Activated CD4-positive, CD25-positive, alpha-beta regulatory T cell treated with anti-CD3 and anti-CD28 coated beads, Interleukin-2, amount 50 U/mL, for 16 hours (primary cell): ENCODE data around the gene ADAMTS12.

Experiments used
- DNase-seq: peaks from one replicate; pipeline ENCODE4 v3.0.0-alpha.2; 2020; ENCODE audit warnings: low read depth, low spot score

The ADAMTS12 gene

GRCh38 chr5:33480876-33481275, 410.9 kb downstream of the ADAMTS12 start:
- DNase-seq: no peak

- DNase-seq: no peak
These were observed 412.5 kb downstream of the ADAMTS12 start for GRCh38 chr5:33479311-33479710.

GRCh38 chr5:33477816-33478215, 414.0 kb downstream of the ADAMTS12 start:
- DNase-seq: no peak

GRCh38 chr5:33476992-33477391, 414.8 kb downstream of the ADAMTS12 start:
- DNase-seq: no peak

GRCh38 chr5:33475706-33476105, 416.1 kb downstream of the ADAMTS12 start:
- DNase-seq: no peak

GRCh38 chr5:33474931-33475499, 416.8 kb downstream of the ADAMTS12 start:
- DNase-seq: no peak

GRCh38 chr5:33474004-33474403, 417.8 kb downstream of the ADAMTS12 start:
- DNase-seq: no peak
